ENCODE results near the gene LDLRAD3. TPM values are rescaled to one million over a fixed set of nuclear protein-coding genes. Genes with fewer than 3 reads are reported as not detected.

Gene LDLRAD3
- total RNA-seq, 1 experiment from 2014 or later: 15.3 TPM

DNA sequence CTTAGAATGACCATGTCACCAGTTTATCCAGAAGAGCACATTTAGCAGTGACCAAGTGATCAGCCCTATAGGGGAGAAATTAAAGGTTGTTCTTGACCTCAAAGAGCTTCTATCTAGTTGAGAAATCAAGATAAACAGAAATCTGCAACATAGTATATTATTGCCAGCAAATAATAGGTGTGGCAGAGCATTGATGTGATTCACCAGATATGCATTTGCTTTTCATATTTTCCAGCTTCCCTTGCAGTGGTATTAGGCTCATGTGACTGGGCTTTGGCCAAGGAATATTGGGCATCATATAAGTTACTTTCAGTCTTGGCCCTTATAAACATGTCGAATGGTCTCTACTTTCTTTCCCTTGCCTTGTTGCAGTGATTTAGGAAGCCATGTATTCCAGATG is 310.9 kb downstream of the LDLRAD3 start:
- H3K4me1 ChIP-seq (ENCODE audit: insufficient read depth, low read length): peaks cover 22% of the 10 kb centered on the region
- no peaks in the 10 kb centered on the region for H3K9me3 ChIP-seq (ENCODE audit: low read length)
- ChIA-PET CTCF (interaction anchor here (1.8 kb wide), 1 partner anchor 99 kb away, joined by 5 read pairs; no protein-coding TSS in a partner anchor), POLR2A (ENCODE audit: unreplicated experiment) (no interaction called here)
- H3K36me3 ChIP-seq (ENCODE audit: low read depth, low read length): no peaks in the 10 kb centered on the region
- ATAC-seq (peak; percentile 70), DNase-seq (peak; percentile 81)
- H4K20me1 ChIP-seq (ENCODE audit: low read length): no peaks in the 10 kb centered on the region
- TF ChIP-seq EZH2 (IDR thresholded peaks at IDR 0.05; ENCODE audit: low read length, unreplicated experiment): no peak
- TF ChIP-seq CTCF (conservative IDR thresholded peaks at IDR 0.05; ENCODE audit: low read depth, low read length): no peak
- no peak for TF ChIP-seq EZH2phosphoT487 (IDR thresholded peaks at IDR 0.05; ENCODE audit: borderline replicate concordance, low read length)
- H3K27me3 ChIP-seq (ENCODE audit: low read length): no peaks in the 10 kb centered on the region
- no peaks in the 10 kb centered on the region for H3K79me2 ChIP-seq (ENCODE audit: low read length)
- H2AFZ ChIP-seq (ENCODE audit: low read length): no peak overlapping the region
- no peak overlapping the region for H3K9ac ChIP-seq (ENCODE audit: low read length)
- no peaks in the 10 kb centered on the region for H3K9me2 ChIP-seq (replicated peaks; ENCODE audit: low read length)
- peak overlapping the region; percentile 8 for H3K27ac ChIP-seq (ENCODE audit: low read length)
- BruUV-seq (replicated peaks): no TSS peak
- H3F3A ChIP-seq (ENCODE audit: low read length, unreplicated experiment): no peaks in the 10 kb centered on the region
- 0 out of 2 replicates have a peak overlapping the region, but pooled peaks have one; percentile 11 for H3K4me2 ChIP-seq (ENCODE audit: low read length)
- no peak overlapping the region for H3K4me3 ChIP-seq (ENCODE audit: low read length)
- intact Hi-C loops (cut with micrococcal nuclease): loop anchor here (5.0 kb wide), 1 partner anchor 97 kb away; no protein-coding TSS in a partner anchor

DNA sequence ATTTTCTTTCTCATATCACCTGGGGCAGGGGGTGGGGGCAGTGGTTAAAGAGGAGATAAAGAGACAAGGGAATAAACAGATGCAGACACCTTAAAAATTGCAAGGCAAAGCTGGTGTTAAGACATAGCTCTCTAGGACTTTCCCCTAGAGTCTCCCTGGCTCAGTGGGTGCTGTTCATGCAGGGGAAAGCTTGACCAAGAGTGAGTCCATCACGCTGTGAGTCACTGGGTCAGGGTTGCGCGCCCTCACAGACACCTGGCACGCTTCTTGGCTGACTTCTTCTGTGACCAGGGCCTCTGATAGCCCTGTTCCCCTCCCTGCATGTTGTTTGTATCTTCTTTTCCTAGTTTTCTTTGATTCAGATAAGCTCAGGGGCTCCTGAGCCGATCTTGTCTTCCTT is 313.5 kb downstream of the LDLRAD3 start:
- Histone ChIP-seq H3K4me3 (ENCODE audit: low read length) (no peak overlapping the region), H3K9ac (ENCODE audit: low read length) (no peak overlapping the region), H3F3A (ENCODE audit: low read length, unreplicated experiment) (no peaks in the 10 kb centered on the region), H3K27ac (ENCODE audit: low read length) (no peak overlapping the region), H3K4me2 (ENCODE audit: low read length) (no peak overlapping the region), H3K27me3 (ENCODE audit: low read length) (no peaks in the 10 kb centered on the region), H4K20me1 (ENCODE audit: low read length) (no peaks in the 10 kb centered on the region), H2AFZ (ENCODE audit: low read length) (no peak overlapping the region), H3K79me2 (ENCODE audit: low read length) (no peaks in the 10 kb centered on the region), H3K9me2 (replicated peaks; ENCODE audit: low read length) (no peaks in the 10 kb centered on the region), H3K9me3 (ENCODE audit: low read length) (no peaks in the 10 kb centered on the region), H3K36me3 (ENCODE audit: low read depth, low read length) (no peaks in the 10 kb centered on the region), H3K4me1 (ENCODE audit: insufficient read depth, low read length) (peaks cover 18% of the 10 kb centered on the region)
- POLR2A ChIA-PET (ENCODE audit: unreplicated experiment): interaction anchor here (0.6 kb wide), 1 partner anchor 94 kb away, joined by 3 read pairs; no protein-coding TSS in a partner anchor
- ATAC-seq: peak; percentile 35
- CTCF ChIA-PET: interaction anchor here (0.6 to 2.3 kb wide), 2 partner anchors 195 to 435 kb away, joined by 3 to 27 read pairs; no protein-coding TSS in a partner anchor
- intact Hi-C loops (cut with micrococcal nuclease): loop anchor here (5.0 kb wide), 1 partner anchor 100 kb away; no protein-coding TSS in a partner anchor
- no TSS peak for BruUV-seq (replicated peaks)
- DNase-seq: no peak
- TF ChIP-seq EZH2phosphoT487 (IDR thresholded peaks at IDR 0.05; ENCODE audit: borderline replicate concordance, low read length) (no peak), CTCF (conservative IDR thresholded peaks at IDR 0.05; ENCODE audit: low read depth, low read length) (no peak), EZH2 (IDR thresholded peaks at IDR 0.05; ENCODE audit: low read length, unreplicated experiment) (no peak)

DNA sequence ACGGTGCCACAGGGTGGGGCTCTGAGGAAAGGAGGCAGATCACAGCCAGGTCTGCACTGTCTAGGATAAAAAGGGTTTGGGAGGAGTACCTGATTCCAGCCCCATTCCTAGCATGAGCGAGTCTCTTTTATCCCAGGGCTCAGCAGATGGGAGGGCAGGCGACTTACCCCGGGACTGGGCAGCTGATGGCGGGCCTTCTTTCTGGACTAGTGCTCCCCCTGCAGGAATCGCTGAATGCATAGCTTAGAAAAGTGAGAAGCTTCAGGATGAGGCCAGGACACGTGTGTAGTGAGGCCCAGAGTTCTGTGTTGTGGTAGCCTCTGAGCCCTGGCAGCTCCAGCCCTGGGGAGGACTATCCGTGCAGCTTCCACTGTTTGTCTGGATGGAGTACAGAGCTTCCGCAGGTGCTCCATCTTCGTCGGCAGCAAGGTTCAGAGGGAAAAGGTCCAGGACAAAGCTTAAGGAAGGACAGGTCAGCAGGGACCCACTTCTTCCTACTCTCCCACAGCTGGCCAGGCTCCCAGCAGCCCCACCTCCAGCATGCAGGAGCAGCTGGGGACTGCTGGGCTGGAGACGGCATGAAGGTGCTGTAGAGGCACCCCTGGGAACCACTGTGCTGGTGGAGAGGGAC is 315.0 kb downstream of the LDLRAD3 start:
- no peaks in the 10 kb centered on the region for H3K27me3 ChIP-seq (ENCODE audit: low read length)
- no peaks in the 10 kb centered on the region for H3K9me3 ChIP-seq (ENCODE audit: low read length)
- DNase-seq: peak; percentile 74
- H3K27ac ChIP-seq (ENCODE audit: low read length): no peak overlapping the region
- ChIA-PET POLR2A (ENCODE audit: unreplicated experiment) (interaction anchor here (0.6 kb wide), 1 partner anchor 647 kb away, joined by 3 read pairs; no protein-coding TSS in a partner anchor), CTCF (interaction anchor here (0.5 to 2.3 kb wide), 6 partner anchors 23 to 437 kb away, joined by 3 to 27 read pairs (median 3); no protein-coding TSS in a partner anchor)
- intact Hi-C loops (cut with micrococcal nuclease): loop anchor here (2.0 to 5.0 kb wide), 2 partner anchors 102 to 436 kb away; no protein-coding TSS in a partner anchor
- no peak overlapping the region for H3K4me2 ChIP-seq (ENCODE audit: low read length)
- no peak overlapping the region for H2AFZ ChIP-seq (ENCODE audit: low read length)
- BruUV-seq (replicated peaks): no TSS peak
- no peaks in the 10 kb centered on the region for H3F3A ChIP-seq (ENCODE audit: low read length, unreplicated experiment)
- peaks cover 18% of the 10 kb centered on the region for H3K4me1 ChIP-seq (ENCODE audit: insufficient read depth, low read length)
- no peaks in the 10 kb centered on the region for H4K20me1 ChIP-seq (ENCODE audit: low read length)
- H3K36me3 ChIP-seq (ENCODE audit: low read depth, low read length): no peaks in the 10 kb centered on the region
- H3K9me2 ChIP-seq (replicated peaks; ENCODE audit: low read length): no peaks in the 10 kb centered on the region
- TF ChIP-seq CTCF (conservative IDR thresholded peaks at IDR 0.05; ENCODE audit: low read depth, low read length) (peak; percentile 77), EZH2phosphoT487 (IDR thresholded peaks at IDR 0.05; ENCODE audit: borderline replicate concordance, low read length) (no peak), EZH2 (IDR thresholded peaks at IDR 0.05; ENCODE audit: low read length, unreplicated experiment) (no peak)
- no peaks in the 10 kb centered on the region for H3K79me2 ChIP-seq (ENCODE audit: low read length)
- H3K9ac ChIP-seq (ENCODE audit: low read length): no peak overlapping the region
- peak; percentile 73 for ATAC-seq
- no peak overlapping the region for H3K4me3 ChIP-seq (ENCODE audit: low read length)

All from PC-3 (cell line).